Occipital lobe (tissue), 2 donors: Measurements from ENCODE around the gene INTS14. TPM values are rescaled to one million over a fixed set of nuclear protein-coding genes. Genes with fewer than 3 reads are reported as not detected.
"Not testable (repeated sequence)": the region's sequence is repeated elsewhere in the genome, so short reads cannot be mapped to it uniquely, and the experiment has no call there.

ENCODE experiments used
- DNase-seq: peaks from one replicate; lab custom pipeline; 2025; lab: John Stamatoyannopoulos, UW
- total RNA-seq: library from RNA; depleted of rRNA; stranded (reverse); fragments of >200 nt; gene quantifications from one replicate; pipeline ENCODE4 v1.2.3, GENCODE V29; 2014

The INTS14 gene
- total RNA-seq, 1 donor from 2014 or later: 26.7 TPM

- DNase-seq: no peak
Observed at GRCh38 chr15:65579762-65580161, 31.2 kb downstream of the INTS14 start.

DNA sequence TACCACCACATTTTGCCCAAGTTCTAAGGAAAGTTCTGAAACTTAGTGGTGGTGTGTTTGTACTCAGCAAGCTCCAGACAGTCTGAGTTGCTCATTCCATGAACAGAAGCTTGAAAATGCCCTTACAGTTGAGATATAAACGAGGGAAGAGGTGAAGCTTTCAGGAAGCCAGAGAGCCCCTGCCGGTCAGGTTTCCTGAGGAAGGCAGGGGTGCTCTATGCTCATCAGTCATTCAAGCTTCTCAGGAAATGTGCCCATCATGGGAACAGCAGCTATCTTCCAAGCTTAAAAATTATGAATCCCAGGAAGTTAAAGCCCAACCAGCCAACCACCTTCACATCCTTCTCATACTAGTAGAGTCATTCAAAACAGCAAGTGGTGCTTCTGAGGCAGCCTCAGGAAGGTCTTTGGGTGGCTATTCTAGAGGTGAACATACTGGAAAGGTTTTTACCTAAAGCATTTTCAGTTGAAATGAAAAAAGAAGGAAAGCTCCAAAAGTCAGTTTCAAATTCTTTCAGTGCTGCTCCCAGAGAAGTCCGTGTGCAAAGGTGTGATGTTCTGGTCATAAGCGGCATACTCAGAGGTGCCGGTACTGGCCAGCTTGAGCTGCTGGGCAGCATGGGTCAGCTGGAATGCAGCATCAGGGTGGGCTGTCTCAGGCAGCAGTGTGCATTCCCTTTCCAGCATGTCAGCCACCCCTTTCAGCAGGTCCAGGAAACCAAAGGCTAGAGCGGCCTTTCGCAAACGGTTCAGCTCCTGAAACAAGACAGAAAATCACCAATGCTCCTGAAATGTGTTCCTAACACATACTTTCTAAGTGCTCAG, 31.8 kb downstream of the INTS14 start:
- DNase-seq: no peak

GRCh38 chr15:65577129-65577996, 33.6 kb downstream of the INTS14 start:
- no peak for DNase-seq

- no peak for DNase-seq
Observed at GRCh38 chr15:65576664-65577063, 34.3 kb downstream of the INTS14 start.

- no peak for DNase-seq
Observed at GRCh38 chr15:65571971-65572370, 39.0 kb downstream of the INTS14 start.

- no peak for DNase-seq
Observed at GRCh38 chr15:65569728-65570127, 41.2 kb downstream of the INTS14 start.

DNA sequence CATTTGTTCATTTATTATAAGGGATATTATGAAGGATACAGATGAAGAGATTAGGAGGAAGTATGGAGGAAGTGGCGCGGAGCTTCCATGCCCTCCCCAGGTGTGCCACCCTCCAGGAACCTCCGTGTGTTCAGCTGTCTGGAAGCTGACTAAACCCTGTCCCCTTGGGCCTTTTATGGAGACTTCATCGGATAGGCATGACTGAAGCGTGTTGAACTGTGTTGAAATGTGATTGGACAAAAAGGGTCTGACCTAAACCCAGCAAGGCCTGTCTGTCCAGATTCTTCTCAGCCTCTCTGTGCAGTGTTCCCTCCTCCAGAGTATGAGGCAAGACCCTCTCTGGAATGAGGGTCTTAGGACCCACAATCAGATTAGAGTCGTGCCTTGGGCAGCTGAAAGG, 49.0 kb downstream of the INTS14 start:
- no peak for DNase-seq

GRCh38 chr15:65559941-65560340, 51.0 kb downstream of the INTS14 start:
- no peak for DNase-seq

DNA sequence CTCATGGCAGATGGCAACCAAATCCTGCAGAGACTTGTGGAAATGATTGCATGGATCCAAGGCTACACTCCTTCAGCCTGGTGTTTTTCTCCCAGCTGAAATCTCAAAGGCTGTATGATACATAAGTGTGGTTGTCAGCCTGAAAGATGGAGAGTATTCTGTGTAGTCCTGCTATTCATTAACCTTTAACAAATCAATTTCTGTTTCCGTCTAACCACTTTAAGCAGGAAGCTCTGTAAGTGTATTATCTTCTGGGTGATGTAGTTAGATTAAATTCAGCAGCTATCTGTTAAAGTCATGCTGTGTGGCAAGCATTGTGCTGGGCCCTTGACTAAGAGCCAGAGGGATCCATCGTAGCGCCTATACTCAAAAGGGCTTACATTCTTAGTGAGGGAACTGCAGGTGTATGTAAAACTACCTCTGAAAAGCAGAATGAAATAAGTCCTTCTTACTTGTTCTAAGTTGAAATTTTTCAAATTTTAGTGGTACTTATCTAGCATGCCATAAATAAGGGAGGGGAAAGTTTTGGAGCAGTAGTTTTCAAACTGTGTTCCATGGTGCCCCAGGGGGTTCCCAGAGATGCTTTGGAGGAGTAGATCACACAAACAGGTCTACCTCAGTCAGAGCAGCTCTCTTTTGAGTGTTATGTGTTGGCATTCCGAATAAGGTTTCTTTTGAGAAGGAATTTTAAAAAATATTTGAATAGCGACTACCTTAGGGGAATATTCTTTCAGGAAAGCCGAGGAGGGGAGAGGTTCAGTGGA, 51.8 kb downstream of the INTS14 start:
- DNase-seq: no peak

- no peak for DNase-seq
Observed at GRCh38 chr15:65558336-65558735, 52.6 kb downstream of the INTS14 start.

DNA sequence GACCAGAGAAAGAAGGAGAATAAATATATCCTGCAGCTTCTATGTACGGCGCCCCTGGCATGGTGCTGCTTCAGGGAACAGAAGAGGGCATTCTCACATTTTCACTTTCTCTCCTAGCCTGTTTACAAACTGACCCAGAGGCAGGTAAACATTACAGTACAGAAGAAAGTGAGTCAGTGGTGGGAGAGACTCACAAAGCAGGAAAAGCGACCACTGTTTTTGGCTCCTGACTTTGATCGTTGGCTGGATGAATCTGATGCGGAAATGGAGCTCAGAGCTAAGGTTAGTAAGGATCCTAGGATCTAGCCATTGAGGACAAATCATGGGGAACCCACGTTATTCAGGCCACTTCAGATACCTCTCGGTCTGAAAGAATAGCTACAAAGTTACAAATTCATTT, 54.3 kb downstream of the INTS14 start:
- no peak for DNase-seq

GRCh38 chr15:65553691-65554090, 57.2 kb downstream of the INTS14 start:
- no peak for DNase-seq

DNA sequence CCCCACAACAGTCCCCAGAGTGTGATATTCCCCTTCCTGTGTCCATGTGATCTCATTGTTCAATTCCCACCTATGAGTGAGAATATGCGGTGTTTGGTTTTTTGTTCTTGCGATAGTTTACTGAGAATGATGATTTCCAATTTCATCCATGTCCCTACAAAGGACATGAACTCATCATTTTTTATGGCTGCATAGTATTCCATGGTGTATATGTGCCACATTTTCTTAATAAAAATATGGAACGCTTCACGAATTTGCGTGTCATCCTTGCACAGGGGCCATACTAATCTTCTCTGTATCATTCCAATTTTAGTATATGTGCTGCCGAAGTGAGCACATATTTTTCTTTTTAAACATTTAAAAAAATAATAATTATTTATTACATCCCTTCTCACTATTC, 58.1 kb downstream of the INTS14 start:
- not testable (repeated sequence) for DNase-seq

DNA sequence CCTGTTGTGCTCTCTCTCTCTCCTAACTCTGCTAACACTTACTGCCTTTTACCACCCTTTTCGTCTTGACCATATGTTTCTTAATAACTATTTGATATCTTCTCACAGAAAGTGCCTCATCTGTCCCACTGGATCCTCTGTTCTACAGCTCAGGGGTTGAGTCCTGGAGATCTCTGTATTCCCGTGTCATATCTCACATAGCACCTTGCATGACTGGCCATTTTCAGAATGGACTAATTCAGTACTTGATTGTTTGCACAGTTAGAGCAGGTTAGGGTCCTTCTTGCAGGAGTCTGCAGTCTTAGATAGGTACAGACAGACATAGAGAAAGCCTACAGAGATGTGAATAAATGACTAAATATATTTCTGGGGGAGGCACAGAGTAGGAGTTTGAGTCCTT, 59.7 kb downstream of the INTS14 start:
- no peak for DNase-seq

DNA sequence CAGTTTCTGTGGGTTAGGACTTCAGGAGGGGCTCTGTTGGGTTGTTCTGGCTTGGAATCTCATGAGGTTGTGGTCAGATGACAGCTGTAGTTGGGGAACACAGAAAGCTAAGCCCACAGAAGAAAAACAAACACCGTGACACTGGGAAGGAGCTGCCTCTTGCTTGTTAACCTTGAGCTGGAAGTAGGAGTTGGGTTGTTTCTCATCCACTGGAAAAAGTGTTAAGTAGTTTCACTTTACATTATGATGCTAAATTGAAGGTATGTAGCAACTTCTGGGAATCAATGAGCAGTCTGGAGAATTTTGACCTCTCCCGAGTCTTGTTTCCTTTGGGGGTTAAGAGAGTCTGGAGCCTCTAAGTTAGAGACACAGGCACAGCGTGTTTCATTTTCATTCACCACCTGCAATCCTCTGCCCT, 60.2 kb downstream of the INTS14 start:
- DNase-seq: no peak

- not testable (repeated sequence) for DNase-seq
Observed at GRCh38 chr15:65549288-65549687, 61.6 kb downstream of the INTS14 start.

DNA sequence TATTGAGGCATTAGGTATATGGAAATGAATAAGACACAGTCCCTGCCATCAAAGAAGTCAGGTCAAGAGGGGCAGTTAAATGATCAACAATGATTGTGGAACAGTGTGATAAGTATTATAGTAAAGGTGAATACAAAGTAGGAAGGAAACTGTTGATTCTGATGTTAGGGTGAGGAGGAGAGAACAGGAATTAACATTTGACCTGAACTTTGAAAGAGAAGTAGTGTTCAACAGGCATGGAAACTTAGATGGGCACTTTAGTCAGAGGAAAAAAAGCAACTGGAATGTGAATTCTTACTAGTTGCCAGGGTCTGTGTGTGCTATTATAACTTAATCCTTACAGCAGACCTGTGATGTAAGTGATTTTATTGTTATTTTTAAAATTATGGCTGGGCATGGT, 63.1 kb downstream of the INTS14 start:
- no peak for DNase-seq

- DNase-seq: no peak
Observed at GRCh38 chr15:65541231-65541820, 69.6 kb downstream of the INTS14 start.

- DNase-seq: no peak
Observed at GRCh38 chr15:65540314-65540713, 70.6 kb downstream of the INTS14 start.

DNA sequence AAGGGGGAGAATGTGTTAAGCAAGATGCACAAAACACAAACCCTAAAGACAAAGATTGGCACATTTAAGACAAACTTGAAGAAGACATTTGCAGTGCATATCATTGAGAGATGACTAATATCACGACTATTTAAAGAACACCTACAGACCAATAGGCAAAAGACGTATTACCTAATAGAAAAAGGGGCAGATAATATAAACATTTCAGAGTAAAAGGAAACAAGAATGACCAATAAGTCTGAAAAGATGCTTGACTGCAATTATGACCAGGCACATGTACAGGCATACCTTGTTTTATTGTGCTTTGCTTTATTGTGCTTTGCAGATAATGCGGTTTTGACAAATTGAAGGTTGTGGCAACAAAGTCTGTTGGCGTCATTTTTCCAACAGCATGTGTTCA, 75.7 kb downstream of the INTS14 start:
- no peak for DNase-seq

- no peak for DNase-seq
Observed at GRCh38 chr15:65533057-65533756, 77.7 kb downstream of the INTS14 start.
